Body of pancreas (tissue), 4 donors: ENCODE data around the gene TMEM115. TPM values are rescaled to one million over a fixed set of nuclear protein-coding genes. Genes with fewer than 3 reads are reported as not detected.

Source experiments
- ATAC-seq: fragments of 150-250 bp; one replicate; pipeline ENCODE4 v1.9.1; 2016
- DNase-seq, 4 donors: peaks; one replicate each; pipeline ENCODE4 v3.0.0-alpha.2; 2019
- H3K27ac ChIP-seq, 4 donors: fragments of 200-600 bp; sonication (generic); 1 replicate in 3 of 4; 2 replicates in 1 of 4; pipeline versions ENCODE4 v1.5.1 to v1.6.1; 2016 to 2019; ENCODE audit warnings: mild to moderate bottlenecking in 1 of 4, mixed read lengths in 1 of 4, moderate library complexity in 1 of 4
- H3K27me3 ChIP-seq, 2 donors: fragments of 200-600 bp; sonication (generic); one replicate each; pipeline ENCODE4 v1.6.0; 2016; ENCODE audit warnings: mild to moderate bottlenecking in 1 of 2
- H3K36me3 ChIP-seq, 2 donors: fragments of 200-600 bp; sonication (generic); replicated peaks in 1 of 2; 2 replicates each; pipeline ENCODE4 v1.5.1; 2016; ENCODE audit warnings: low read depth in 2 of 2; ENCODE audit not compliant: insufficient read depth in 1 of 2
- H3K4me1 ChIP-seq: fragments of 200-600 bp; sonication (generic); one replicate; pipeline ENCODE4 v1.6.0; 2016
- H3K4me3 ChIP-seq, 2 donors: fragments of 200-600 bp; sonication (generic); 1 replicate in 1 of 2; 2 replicates in 1 of 2; pipeline ENCODE4 v1.5.1; 2016 to 2019
- H3K9me3 ChIP-seq, 3 donors: fragments of 200-600 bp; sonication (generic); 1 replicate in 2 of 3; 2 replicates in 1 of 3; pipeline ENCODE4 v1.5.1; 2016
- POLR2A ChIP-seq, 3 donors: fragments of 450-650 bp; IDR thresholded peaks; one replicate each; pipeline ENCODE4 v1.6.1; 2016; ENCODE audit warnings: antibody characterized with exemption in 3 of 3, mild to moderate bottlenecking in 2 of 3
- WGBS, 2 donors: methylation state at CpG; one replicate each; pipeline ENCODE4 v1.1.5; 2017; 5-methylcytosine and 5-hydroxymethylcytosine counted together
- intact Hi-C: fragments of 100-400 bp; cut with DNase I; formaldehyde crosslinking; loops from one replicate; pipeline ENCODE4 v1.15.1; 2023
- total RNA-seq, 2 donors: library from RNA; depleted of rRNA; stranded (reverse); fragments of >200 nt; gene quantifications; one replicate each; pipeline ENCODE4 v1.1.0, GENCODE V29; 2016
- TF ChIP-seq, protein P1 (sequence below), 7 experiments: fragments of 450-650 bp in 4 of 7; fragments of 200-600 bp in 3 of 7; sonication (generic) in 3 of 7; IDR thresholded peaks; one replicate each; pipeline ENCODE4 v1.5.1; 2016 to 2019; ENCODE audit warnings: antibody characterized with exemption in 7 of 7

TMEM115 gene, protein sequence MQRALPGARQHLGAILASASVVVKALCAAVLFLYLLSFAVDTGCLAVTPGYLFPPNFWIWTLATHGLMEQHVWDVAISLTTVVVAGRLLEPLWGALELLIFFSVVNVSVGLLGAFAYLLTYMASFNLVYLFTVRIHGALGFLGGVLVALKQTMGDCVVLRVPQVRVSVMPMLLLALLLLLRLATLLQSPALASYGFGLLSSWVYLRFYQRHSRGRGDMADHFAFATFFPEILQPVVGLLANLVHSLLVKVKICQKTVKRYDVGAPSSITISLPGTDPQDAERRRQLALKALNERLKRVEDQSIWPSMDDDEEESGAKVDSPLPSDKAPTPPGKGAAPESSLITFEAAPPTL
- 10 to 100 TPM; 39.4 to 54.1 TPM for total RNA-seq

DNA sequence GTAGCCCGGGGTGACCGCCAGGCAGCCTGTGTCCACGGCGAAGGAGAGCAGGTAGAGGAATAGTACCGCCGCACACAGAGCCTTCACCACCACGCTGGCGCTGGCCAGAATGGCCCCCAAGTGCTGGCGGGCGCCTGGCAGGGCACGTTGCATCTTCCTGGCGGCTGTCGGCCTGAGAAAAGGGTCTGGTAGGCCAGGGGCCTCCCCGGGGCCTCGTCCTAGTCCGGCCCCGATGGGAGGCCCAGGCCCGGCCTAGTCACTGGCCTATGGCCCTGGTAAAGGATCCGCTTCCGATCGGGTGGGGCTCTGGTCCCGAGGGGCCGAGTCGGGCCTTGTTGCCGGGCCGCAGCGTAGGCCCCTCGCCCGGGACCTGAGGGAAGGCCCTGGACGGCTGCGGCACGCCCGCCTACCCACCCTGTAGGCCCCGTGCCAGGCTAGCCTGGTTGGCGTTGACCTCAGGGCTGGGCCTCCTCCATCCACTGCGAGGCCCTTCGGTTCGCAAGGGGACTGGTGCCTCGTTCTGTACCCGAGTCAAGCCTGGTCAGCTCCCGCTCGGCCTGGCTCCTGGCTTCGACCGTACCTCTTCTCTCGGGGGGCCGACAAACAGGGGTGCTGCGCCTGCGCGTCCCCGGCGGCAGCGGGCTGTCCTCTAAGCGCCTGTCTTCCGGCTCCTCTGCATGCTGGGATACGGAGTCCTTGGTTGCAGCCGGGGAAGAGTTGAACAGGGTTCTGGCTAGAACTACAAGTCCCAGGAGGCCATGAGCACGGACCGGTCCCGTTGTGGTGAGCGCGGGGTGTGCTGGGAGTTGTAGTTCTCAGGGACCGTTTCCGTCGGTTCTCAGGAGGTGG, at the start of gene TMEM115:
Gene TMEM115 (minus strand): TSS at position 611 of the 849 bp plus-strand sequence. CDS start 458 bp downstream, at position 153.
- peak; percentile 95 to 99 (median 98) for DNase-seq
- WGBS, 2 donors: 0 to 1% methylated on average over 27 to 57 of the region's 64 CpGs
- peak; percentile 99 for ATAC-seq
- intact Hi-C loops: no loop called here
- peak within 1 kb of the TSS; percentile 60 to 88 (median 83) for H3K27ac ChIP-seq
- peak within 1 kb of the TSS; percentile 49 to 59 for H3K4me3 ChIP-seq
- peaks cover 9 to 12% of the 10 kb centered on the region in 2 donors for H3K36me3 ChIP-seq
- peaks cover 36% of the 10 kb centered on the region for H3K4me1 ChIP-seq
- no peaks in the 10 kb centered on the region for H3K27me3 ChIP-seq
- H3K9me3 ChIP-seq: no peaks in the 10 kb centered on the region
- peak; percentile 44 to 80 (median 74) for TF ChIP-seq POLR2A (IDR thresholded peaks at IDR 0.05)
- TF ChIP-seq, protein P1, sequence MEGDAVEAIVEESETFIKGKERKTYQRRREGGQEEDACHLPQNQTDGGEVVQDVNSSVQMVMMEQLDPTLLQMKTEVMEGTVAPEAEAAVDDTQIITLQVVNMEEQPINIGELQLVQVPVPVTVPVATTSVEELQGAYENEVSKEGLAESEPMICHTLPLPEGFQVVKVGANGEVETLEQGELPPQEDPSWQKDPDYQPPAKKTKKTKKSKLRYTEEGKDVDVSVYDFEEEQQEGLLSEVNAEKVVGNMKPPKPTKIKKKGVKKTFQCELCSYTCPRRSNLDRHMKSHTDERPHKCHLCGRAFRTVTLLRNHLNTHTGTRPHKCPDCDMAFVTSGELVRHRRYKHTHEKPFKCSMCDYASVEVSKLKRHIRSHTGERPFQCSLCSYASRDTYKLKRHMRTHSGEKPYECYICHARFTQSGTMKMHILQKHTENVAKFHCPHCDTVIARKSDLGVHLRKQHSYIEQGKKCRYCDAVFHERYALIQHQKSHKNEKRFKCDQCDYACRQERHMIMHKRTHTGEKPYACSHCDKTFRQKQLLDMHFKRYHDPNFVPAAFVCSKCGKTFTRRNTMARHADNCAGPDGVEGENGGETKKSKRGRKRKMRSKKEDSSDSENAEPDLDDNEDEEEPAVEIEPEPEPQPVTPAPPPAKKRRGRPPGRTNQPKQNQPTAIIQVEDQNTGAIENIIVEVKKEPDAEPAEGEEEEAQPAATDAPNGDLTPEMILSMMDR (IDR thresholded peaks at IDR 0.05): no peak

DNA sequence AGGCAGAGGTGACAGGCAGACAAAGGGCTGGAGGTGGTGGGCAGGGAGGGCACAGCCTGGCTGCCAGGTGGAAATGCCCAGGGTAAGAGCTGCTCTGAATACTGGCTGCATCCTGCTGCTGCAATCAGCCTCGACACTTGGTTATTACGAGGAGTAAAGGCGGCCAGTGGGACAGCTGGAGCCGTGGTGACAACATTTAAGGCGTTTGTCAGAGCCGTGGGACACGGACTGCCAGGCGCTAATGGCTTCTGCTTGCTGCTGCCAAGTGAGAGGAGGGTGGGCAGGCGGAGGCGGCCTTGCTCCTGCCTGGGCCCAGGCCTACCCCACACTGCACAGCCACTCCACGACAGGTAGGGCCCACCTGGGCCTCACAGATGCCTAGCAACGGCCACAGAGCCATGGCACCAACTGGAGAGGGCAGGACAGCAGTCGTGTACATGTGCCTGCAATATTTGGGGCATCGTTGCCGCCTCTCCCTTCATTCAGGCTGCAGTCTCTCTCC, 49.2 kb upstream of the TMEM115 start:
- H3K27me3 ChIP-seq: no peaks in the 10 kb centered on the region
- H3K36me3 ChIP-seq: no peaks in the 10 kb centered on the region
- 65 to 70% methylated on average over 10 to 14 of the region's 15 CpGs for WGBS, 2 donors
- H3K27ac ChIP-seq: no peak overlapping the region
- H3K9me3 ChIP-seq: no peaks in the 10 kb centered on the region
- intact Hi-C loops: no loop called here
- no peak overlapping the region for H3K4me3 ChIP-seq
- no peak for ATAC-seq
- no peak for TF ChIP-seq POLR2A (IDR thresholded peaks at IDR 0.05)
- TF ChIP-seq, protein P1 (IDR thresholded peaks at IDR 0.05): no peak
- H3K4me1 ChIP-seq: no peaks in the 10 kb centered on the region
- DNase-seq: peak in 3 of 4 donors; percentile 30 to 44 (median 35)

DNA sequence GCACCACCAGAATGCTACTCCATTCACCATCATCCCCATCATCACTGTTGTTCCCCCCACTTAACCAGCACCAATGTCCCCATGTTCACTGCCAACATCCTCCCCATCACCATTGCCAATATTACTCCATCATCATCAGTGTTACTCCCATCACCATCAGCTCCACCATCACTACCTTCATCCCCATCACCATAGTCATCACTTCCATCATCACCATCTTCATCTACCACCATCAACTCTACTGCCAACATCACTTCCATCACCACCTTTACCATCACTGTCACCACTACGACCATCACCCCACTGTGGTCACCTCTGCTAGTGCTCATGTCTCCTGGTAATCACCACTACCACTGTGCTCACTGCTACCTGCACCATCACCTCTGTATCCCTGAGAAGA, 47.2 kb upstream of the TMEM115 start:
- Histone ChIP-seq H3K4me1 (no peaks in the 10 kb centered on the region), H3K36me3 (no peaks in the 10 kb centered on the region), H3K27ac (no peak overlapping the region), H3K9me3 (no peaks in the 10 kb centered on the region), H3K27me3 (no peaks in the 10 kb centered on the region), H3K4me3 (no peak overlapping the region)
- no peak for TF ChIP-seq POLR2A (IDR thresholded peaks at IDR 0.05)
- TF ChIP-seq, protein P1 (IDR thresholded peaks at IDR 0.05): no peak
- WGBS, 2 donors: 61 to 87% methylated on average over 1 of the region's 1 CpG
- ATAC-seq (no peak), DNase-seq (no peak)
- intact Hi-C loops: no loop called here

DNA sequence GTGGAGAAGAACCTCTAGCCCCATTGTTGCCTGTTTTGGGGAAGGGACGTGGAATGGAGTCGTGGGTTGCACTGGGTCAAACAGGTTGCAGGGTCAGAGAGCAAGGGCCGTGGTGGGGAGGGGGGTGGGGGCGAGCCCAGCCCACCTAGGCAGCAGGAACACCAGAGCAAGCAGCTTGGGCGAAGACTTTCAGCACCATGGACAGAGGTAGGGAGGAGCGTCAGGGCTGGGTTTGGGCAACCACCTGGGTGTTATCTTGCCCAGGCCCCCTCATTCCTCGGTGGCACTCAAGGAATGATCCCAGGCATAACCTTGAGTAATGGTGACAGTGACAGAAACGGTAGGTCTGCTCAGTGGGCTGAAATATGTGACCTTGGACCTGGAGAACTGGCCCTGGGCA, 45.9 kb upstream of the TMEM115 start:
- Histone ChIP-seq H3K4me1 (no peaks in the 10 kb centered on the region), H3K27ac (no peak overlapping the region), H3K27me3 (no peaks in the 10 kb centered on the region), H3K9me3 (no peaks in the 10 kb centered on the region), H3K36me3 (no peaks in the 10 kb centered on the region), H3K4me3 (no peak overlapping the region)
- DNase-seq: no peak
- 28 to 48% methylated on average over 5 to 8 of the region's 8 CpGs for WGBS, 2 donors
- ATAC-seq: no peak
- TF ChIP-seq, protein P1 (IDR thresholded peaks at IDR 0.05): no peak
- no peak for TF ChIP-seq POLR2A (IDR thresholded peaks at IDR 0.05)
- intact Hi-C loops: no loop called here
